ENCODE data around the gene AFP. TPM values are rescaled to one million over a fixed set of nuclear protein-coding genes. Genes with fewer than 3 reads are reported as not detected.

Gene AFP
- total RNA-seq, 1 donor: not detected

- Histone ChIP-seq H3K9me3 (ENCODE audit: low read depth, low read length) (no peaks in the 10 kb centered on the region), H2AFZ (ENCODE audit: low read length) (no peak overlapping the region), H3K4me1 (ENCODE audit: insufficient read depth, low read length) (no peaks in the 10 kb centered on the region), H3K4me2 (ENCODE audit: insufficient read depth, low read length) (no peak overlapping the region), H3K79me2 (ENCODE audit: insufficient read depth, low read length) (no peaks in the 10 kb centered on the region), H3K27me3 (ENCODE audit: insufficient read depth, low read length) (peaks cover 17% of the 10 kb centered on the region), H3K4me3 (ENCODE audit: insufficient read depth, low read length) (no peak overlapping the region), H3K36me3 (ENCODE audit: insufficient read depth, low read length) (no peaks in the 10 kb centered on the region), H4K20me1 (ENCODE audit: insufficient read depth, low read length) (no peaks in the 10 kb centered on the region), H3K27ac (ENCODE audit: low read depth, low read length) (no peak overlapping the region)
- no peak for TF ChIP-seq CTCF (IDR thresholded peaks at IDR 0.05; ENCODE audit: extremely low read depth, low read depth, low read length)
- DNase-seq (ENCODE audit: insufficient read length, low spot score, missing footprints): no peak
Measured at GRCh38 chr4:73414936-73415271, 21.1 kb upstream of the AFP start.

- no peak overlapping the region for H3K4me2 ChIP-seq (ENCODE audit: insufficient read depth, low read length)
- no peak overlapping the region for H3K27ac ChIP-seq (ENCODE audit: low read depth, low read length)
- H3K36me3 ChIP-seq (ENCODE audit: insufficient read depth, low read length): no peaks in the 10 kb centered on the region
- H4K20me1 ChIP-seq (ENCODE audit: insufficient read depth, low read length): no peaks in the 10 kb centered on the region
- H3K79me2 ChIP-seq (ENCODE audit: insufficient read depth, low read length): no peaks in the 10 kb centered on the region
- H3K9me3 ChIP-seq (ENCODE audit: low read depth, low read length): no peaks in the 10 kb centered on the region
- no peak overlapping the region for H2AFZ ChIP-seq (ENCODE audit: low read length)
- no peaks in the 10 kb centered on the region for H3K4me1 ChIP-seq (ENCODE audit: insufficient read depth, low read length)
- DNase-seq (ENCODE audit: insufficient read length, low spot score, missing footprints): no peak
- H3K27me3 ChIP-seq (ENCODE audit: insufficient read depth, low read length): peaks cover 16% of the 10 kb centered on the region
- TF ChIP-seq CTCF (IDR thresholded peaks at IDR 0.05; ENCODE audit: extremely low read depth, low read depth, low read length): no peak
- H3K4me3 ChIP-seq (ENCODE audit: insufficient read depth, low read length): no peak overlapping the region
Measured at GRCh38 chr4:73415807-73416238, 20.2 kb upstream of the AFP start.

DNA sequence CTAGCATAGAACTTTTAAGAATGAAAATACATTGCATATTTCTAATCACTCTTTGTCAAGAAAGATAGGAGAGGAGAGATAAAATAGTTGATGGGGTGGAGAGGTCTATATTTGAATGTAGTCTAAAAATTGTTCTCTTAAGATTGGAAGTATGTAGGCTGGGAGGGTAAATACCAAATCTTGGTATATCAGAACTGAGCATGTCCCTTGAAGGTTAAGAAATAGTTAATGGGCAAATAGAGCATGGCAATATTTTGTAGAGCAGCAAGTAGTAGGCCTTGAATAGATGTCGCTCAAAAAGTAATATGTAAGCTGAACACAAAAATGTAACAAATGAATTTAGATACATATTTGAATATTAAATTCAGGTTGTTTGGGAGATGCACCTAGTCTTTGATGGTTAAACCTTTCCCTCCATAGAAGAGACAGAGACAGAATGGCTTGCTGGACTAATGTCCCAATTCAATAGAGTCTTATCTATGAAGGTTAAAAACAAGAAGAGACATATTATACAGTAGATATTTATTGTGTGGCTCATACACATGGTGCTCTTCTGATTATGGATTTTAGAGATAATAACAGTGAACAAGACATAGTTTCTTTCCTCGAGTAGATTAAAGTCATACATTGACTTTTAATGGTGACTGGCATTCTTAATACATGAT is 19.5 kb upstream of the AFP start:
- H3K79me2 ChIP-seq (ENCODE audit: insufficient read depth, low read length): no peaks in the 10 kb centered on the region
- peaks cover 11% of the 10 kb centered on the region for H3K27me3 ChIP-seq (ENCODE audit: insufficient read depth, low read length)
- H3K4me2 ChIP-seq (ENCODE audit: insufficient read depth, low read length): no peak overlapping the region
- H3K9me3 ChIP-seq (ENCODE audit: low read depth, low read length): no peaks in the 10 kb centered on the region
- H3K27ac ChIP-seq (ENCODE audit: low read depth, low read length): no peak overlapping the region
- no peaks in the 10 kb centered on the region for H4K20me1 ChIP-seq (ENCODE audit: insufficient read depth, low read length)
- no peak overlapping the region for H2AFZ ChIP-seq (ENCODE audit: low read length)
- no peaks in the 10 kb centered on the region for H3K36me3 ChIP-seq (ENCODE audit: insufficient read depth, low read length)
- DNase-seq (ENCODE audit: insufficient read length, low spot score, missing footprints): no peak
- H3K4me1 ChIP-seq (ENCODE audit: insufficient read depth, low read length): no peaks in the 10 kb centered on the region
- TF ChIP-seq CTCF (IDR thresholded peaks at IDR 0.05; ENCODE audit: extremely low read depth, low read depth, low read length): no peak
- H3K4me3 ChIP-seq (ENCODE audit: insufficient read depth, low read length): no peak overlapping the region

GRCh38 chr4:73417342-73417741 is 18.7 kb upstream of the AFP start:
- no peak for DNase-seq (ENCODE audit: insufficient read length, low spot score, missing footprints)
- Histone ChIP-seq H3K27ac (ENCODE audit: low read depth, low read length) (no peak overlapping the region), H3K36me3 (ENCODE audit: insufficient read depth, low read length) (no peaks in the 10 kb centered on the region), H3K4me2 (ENCODE audit: insufficient read depth, low read length) (no peak overlapping the region), H4K20me1 (ENCODE audit: insufficient read depth, low read length) (no peaks in the 10 kb centered on the region), H3K4me1 (ENCODE audit: insufficient read depth, low read length) (no peaks in the 10 kb centered on the region), H3K4me3 (ENCODE audit: insufficient read depth, low read length) (no peak overlapping the region), H2AFZ (ENCODE audit: low read length) (no peak overlapping the region), H3K9me3 (ENCODE audit: low read depth, low read length) (no peaks in the 10 kb centered on the region), H3K79me2 (ENCODE audit: insufficient read depth, low read length) (no peaks in the 10 kb centered on the region), H3K27me3 (ENCODE audit: insufficient read depth, low read length) (peaks cover 11% of the 10 kb centered on the region)
- TF ChIP-seq CTCF (IDR thresholded peaks at IDR 0.05; ENCODE audit: extremely low read depth, low read depth, low read length): no peak

Measured in osteoblast (primary cell).